Activated gamma-delta T cell (primary cell): ENCODE results near the gene NUBP1.
"Not testable (repeated sequence)": the region's sequence is repeated elsewhere in the genome, so short reads cannot be mapped to it uniquely, and the experiment has no call there.

Experiments
- DNase-seq: peaks from one replicate; lab custom pipeline; 2025; lab: John Stamatoyannopoulos, UW
- total RNA-seq, 2 donors: gene quantifications; one replicate each; lab custom pipeline; 2026; lab: John Stamatoyannopoulos, UW

Gene NUBP1
- total RNA-seq: 21.9 to 25.7 reads per million in 2 donors

GRCh38 chr16:10743610-10744369 is at the start of gene NUBP1:
Gene NUBP1, plus strand, starts transcription at chr16:10743842. Its CDS starts 22 bp downstream, at chr16:10743864.
- DNase-seq: peak; percentile 96

GRCh38 chr16:10693889-10694288 is 49.8 kb upstream of the NUBP1 start:
- no peak for DNase-seq

- DNase-seq: no peak
Measured at GRCh38 chr16:10694306-10694705, 49.3 kb upstream of the NUBP1 start.

GRCh38 chr16:10694830-10695229 is 48.8 kb upstream of the NUBP1 start, which contains the start of gene TEKT5:
Gene TEKT5, minus strand, starts transcription at chr16:10694930. Its CDS starts 57 bp downstream, at chr16:10694873.
- no peak for DNase-seq

- no peak for DNase-seq
Measured at GRCh38 chr16:10699756-10700155, 43.9 kb upstream of the NUBP1 start.

- DNase-seq: no peak
Measured at GRCh38 chr16:10708969-10709368, 34.7 kb upstream of the NUBP1 start.

- no peak for DNase-seq
Measured at GRCh38 chr16:10728003-10728887, 15.4 kb upstream of the NUBP1 start.

- DNase-seq: no peak
Measured at GRCh38 chr16:10729104-10730048, 14.3 kb upstream of the NUBP1 start.

- no peak for DNase-seq
Measured at GRCh38 chr16:10731790-10732189, 11.9 kb upstream of the NUBP1 start.

GRCh38 chr16:10737068-10737625 is 6.5 kb upstream of the NUBP1 start:
- DNase-seq: no peak

- DNase-seq: no peak
Measured at GRCh38 chr16:10738231-10739077, 5.2 kb upstream of the NUBP1 start.

GRCh38 chr16:10740000-10740844 is 3.4 kb upstream of the NUBP1 start:
- DNase-seq: no peak

- no peak for DNase-seq
Measured at GRCh38 chr16:10740845-10741208, 2.8 kb upstream of the NUBP1 start.

- not testable (repeated sequence) for DNase-seq
Measured at GRCh38 chr16:10741249-10741648, 2.4 kb upstream of the NUBP1 start.

GRCh38 chr16:10741844-10742243 is 1.8 kb upstream of the NUBP1 start:
- DNase-seq: no peak

GRCh38 chr16:10743227-10743609 is 424 bp upstream of the NUBP1 start:
- DNase-seq: no peak

- no peak for DNase-seq
Measured at GRCh38 chr16:10744370-10745030, 858 bp downstream of the NUBP1 start.

GRCh38 chr16:10745841-10746240 is 2.2 kb downstream of the NUBP1 start:
- no peak for DNase-seq

GRCh38 chr16:10750793-10751192 is 7.2 kb downstream of the NUBP1 start:
- no peak for DNase-seq
